Measurements from ENCODE around the gene ENDOG.

Gene ENDOG

DNA sequence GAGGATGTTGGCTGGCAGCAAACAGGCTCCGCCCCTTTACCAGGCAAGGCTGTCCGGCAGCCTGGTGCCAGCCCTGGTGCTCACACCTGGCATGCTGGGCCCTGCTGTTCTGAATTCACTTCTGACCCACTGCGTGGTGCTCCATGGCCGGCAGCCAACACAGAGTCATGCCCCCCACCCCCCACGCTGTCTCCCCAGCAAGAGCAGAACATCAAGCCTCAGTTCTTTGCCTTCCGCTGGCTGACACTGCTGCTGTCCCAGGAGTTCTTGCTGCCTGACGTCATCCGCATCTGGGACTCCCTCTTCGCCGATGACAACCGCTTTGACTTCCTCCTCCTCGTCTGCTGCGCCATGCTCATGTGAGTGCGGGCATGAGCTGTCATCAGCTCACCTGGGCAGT is 12.6 kb upstream of the ENDOG start:
- DNase-seq (ENCODE audit: insufficient read length): no peak
- no peak for FAIRE-seq
- TF ChIP-seq TAF1 (IDR thresholded peaks at IDR 0.05; ENCODE audit: borderline replicate concordance, low read depth, low read length) (no peak), POLR2AphosphoS5 (IDR thresholded peaks at IDR 0.05; ENCODE audit: low read depth, low read length) (no peak), POLR2A (IDR thresholded peaks at IDR 0.05; ENCODE audit: low read depth, low read length) (no peak)

DNA sequence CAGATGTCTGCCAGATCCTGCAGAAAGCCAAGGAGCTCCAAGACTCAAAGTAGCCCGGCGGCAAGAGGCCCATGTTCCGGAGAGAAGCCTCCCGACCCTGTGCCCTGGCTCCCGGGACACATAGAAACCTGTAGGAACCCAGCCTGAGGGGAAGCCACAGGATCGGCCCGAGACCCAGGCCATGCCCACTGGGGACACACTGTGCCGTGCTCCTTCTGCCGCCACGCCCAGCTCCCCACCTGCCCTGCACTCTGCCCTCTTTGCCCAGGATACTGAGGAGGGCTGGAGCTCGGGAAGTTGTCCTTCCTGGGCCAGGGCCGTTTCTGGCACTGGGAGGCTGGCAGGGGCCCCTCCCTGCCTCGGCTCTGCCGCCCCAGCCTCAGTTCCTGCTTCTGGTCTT is 10.5 kb upstream of the ENDOG start:
- FAIRE-seq: no peak
- TF ChIP-seq TAF1 (IDR thresholded peaks at IDR 0.05; ENCODE audit: borderline replicate concordance, low read depth, low read length) (no peak), POLR2AphosphoS5 (IDR thresholded peaks at IDR 0.05; ENCODE audit: low read depth, low read length) (no peak), POLR2A (IDR thresholded peaks at IDR 0.05; ENCODE audit: low read depth, low read length) (no peak)
- DNase-seq (ENCODE audit: insufficient read length): no peak

DNA sequence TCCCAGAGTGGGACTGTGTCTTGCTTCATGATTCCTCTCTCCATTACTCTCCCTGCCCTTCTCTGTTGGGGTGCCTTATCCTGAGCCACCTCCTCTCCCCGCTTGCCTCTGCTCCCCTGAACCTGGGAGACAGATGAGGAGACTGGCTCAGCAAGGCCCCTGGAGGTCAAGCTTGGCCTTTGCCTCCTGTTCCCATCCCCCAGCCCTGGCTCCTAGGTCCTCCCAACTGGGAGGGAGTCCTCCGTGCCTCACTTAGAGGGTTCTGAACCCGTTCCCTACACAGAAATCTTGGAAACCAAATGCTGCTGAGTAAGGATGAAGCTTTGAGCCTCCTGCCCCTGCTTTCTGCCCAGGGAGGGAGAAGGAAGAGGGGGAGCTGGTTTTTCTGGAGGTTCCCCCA is 9.8 kb upstream of the ENDOG start:
- TF ChIP-seq POLR2AphosphoS5 (IDR thresholded peaks at IDR 0.05; ENCODE audit: low read depth, low read length) (no peak), TAF1 (IDR thresholded peaks at IDR 0.05; ENCODE audit: borderline replicate concordance, low read depth, low read length) (no peak), POLR2A (IDR thresholded peaks at IDR 0.05; ENCODE audit: low read depth, low read length) (no peak)
- DNase-seq (ENCODE audit: insufficient read length) (no peak), FAIRE-seq (no peak)

DNA sequence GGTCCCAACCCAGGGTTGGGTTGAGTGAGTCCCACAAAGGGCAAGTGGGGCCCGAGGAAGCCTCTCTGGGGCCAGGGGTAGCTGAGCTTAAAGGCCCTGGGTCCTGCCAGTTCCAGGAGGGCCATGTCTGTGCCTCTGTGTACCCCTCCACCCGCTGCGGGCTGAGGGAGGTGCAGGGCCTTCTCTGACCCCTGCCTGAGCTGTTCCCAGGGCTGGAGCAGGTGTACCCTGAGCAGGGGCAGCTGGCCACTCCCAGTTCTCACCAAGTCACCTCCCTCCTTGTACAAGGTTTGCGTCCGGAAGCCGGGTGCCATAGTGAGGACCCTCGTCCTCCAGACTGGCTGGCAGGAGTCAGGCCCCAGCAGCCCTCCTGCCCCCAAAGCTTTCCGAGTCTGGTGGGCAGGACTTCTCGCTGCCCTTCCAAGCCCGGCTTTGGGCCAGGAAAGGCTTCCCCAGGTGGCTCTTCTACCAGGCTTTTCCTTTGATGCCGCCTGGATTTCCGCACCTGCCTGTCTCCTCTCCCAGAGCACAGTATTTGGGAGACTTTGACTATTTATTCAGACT is 9.2 kb upstream of the ENDOG start:
- FAIRE-seq: no peak
- no peak for DNase-seq (ENCODE audit: insufficient read length)
- TF ChIP-seq TAF1 (IDR thresholded peaks at IDR 0.05; ENCODE audit: borderline replicate concordance, low read depth, low read length): no peak
- no peak for TF ChIP-seq POLR2A (IDR thresholded peaks at IDR 0.05; ENCODE audit: low read depth, low read length)
- TF ChIP-seq POLR2AphosphoS5 (IDR thresholded peaks at IDR 0.05; ENCODE audit: low read depth, low read length): no peak

DNA sequence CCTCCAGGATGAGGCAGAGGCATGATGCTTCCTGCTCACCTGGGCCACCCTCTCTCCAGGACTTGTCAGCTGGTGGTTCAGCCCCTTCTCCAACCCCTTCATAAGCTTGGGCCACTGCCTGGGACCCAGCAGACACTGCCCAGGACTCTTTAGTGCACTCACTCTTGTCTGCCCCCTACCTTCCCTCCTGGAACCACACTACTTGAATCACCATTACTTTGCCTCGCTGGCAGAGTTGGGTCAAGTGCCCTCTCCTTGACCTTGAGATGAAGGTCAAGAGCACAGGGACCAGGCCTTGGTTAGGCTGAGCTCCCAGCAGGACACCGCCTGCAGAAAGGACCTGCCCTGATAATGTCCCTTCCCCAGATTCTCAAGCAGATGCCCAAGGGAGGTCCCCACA is 8.5 kb upstream of the ENDOG start:
- TF ChIP-seq POLR2AphosphoS5 (IDR thresholded peaks at IDR 0.05; ENCODE audit: low read depth, low read length) (no peak), POLR2A (IDR thresholded peaks at IDR 0.05; ENCODE audit: low read depth, low read length) (0 out of 2 replicates have a peak, but pooled peaks have one; percentile 26), TAF1 (IDR thresholded peaks at IDR 0.05; ENCODE audit: borderline replicate concordance, low read depth, low read length) (no peak)
- DNase-seq (ENCODE audit: insufficient read length) (no peak), FAIRE-seq (no peak)

DNA sequence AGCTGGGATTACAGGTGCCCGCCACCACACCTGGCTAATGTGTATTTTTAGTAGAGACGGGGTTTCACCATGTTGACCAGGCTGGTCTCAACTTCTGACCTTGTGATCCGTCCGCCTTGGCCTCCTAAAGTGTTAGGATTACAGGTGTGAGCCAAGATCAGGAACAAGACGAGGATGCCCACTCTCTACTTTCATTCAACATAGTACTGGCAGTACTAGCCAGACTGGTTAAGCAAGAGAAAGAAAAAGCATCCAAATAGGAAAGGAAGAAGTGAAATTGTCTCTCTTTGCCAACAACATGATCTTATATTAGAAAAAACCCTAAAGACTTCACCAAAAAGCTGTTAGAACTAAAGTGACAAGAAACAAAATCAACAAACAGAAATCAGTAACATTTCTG is 7.4 kb upstream of the ENDOG start:
- DNase-seq (ENCODE audit: insufficient read length) (no peak), FAIRE-seq (no peak)
- TF ChIP-seq TAF1 (IDR thresholded peaks at IDR 0.05; ENCODE audit: borderline replicate concordance, low read depth, low read length) (no peak), POLR2A (IDR thresholded peaks at IDR 0.05; ENCODE audit: low read depth, low read length) (no peak), POLR2AphosphoS5 (IDR thresholded peaks at IDR 0.05; ENCODE audit: low read depth, low read length) (no peak)

DNA sequence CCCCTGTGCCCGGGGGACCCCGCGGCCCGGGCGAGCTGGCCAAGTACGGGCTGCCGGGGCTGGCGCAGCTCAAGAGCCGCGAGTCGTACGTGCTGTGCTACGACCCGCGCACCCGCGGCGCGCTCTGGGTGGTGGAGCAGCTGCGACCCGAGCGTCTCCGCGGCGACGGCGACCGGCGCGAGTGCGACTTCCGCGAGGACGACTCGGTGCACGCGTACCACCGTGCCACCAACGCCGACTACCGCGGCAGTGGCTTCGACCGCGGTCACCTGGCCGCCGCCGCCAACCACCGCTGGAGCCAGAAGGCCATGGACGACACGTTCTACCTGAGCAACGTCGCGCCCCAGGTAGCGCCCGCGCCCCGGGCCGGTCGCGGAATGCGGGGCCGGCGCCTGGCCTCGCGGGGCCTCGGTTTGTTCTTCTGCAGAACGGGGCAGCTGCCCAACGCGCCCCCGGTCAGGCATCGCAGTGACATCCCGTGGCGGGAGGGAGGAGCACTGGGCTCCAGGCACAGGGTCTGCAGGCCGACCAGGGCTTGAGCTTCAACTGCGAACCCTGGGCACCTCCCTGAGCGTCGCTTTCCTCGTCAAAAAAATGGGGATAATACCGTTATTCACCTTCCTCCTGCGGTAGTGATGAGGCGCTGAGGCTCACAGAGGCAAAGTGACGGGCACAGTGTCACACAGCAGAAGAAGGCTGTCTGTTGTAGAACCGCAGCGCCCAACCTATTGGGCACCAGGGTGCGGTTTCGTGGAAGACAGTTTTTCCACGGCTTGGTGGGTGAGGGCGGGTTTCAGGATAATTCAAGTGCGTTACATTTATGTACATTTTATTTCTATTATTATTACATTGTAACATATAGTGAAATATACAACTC is 777 bp downstream of the ENDOG start:
- DNase-seq (ENCODE audit: insufficient read length) (peak; percentile 62), FAIRE-seq (peak; percentile 67)
- TF ChIP-seq POLR2AphosphoS5 (IDR thresholded peaks at IDR 0.05; ENCODE audit: low read depth, low read length) (no peak), POLR2A (IDR thresholded peaks at IDR 0.05; ENCODE audit: low read depth, low read length) (peak; percentile 40; the same call in 1 of the 2 replicates)

DNA sequence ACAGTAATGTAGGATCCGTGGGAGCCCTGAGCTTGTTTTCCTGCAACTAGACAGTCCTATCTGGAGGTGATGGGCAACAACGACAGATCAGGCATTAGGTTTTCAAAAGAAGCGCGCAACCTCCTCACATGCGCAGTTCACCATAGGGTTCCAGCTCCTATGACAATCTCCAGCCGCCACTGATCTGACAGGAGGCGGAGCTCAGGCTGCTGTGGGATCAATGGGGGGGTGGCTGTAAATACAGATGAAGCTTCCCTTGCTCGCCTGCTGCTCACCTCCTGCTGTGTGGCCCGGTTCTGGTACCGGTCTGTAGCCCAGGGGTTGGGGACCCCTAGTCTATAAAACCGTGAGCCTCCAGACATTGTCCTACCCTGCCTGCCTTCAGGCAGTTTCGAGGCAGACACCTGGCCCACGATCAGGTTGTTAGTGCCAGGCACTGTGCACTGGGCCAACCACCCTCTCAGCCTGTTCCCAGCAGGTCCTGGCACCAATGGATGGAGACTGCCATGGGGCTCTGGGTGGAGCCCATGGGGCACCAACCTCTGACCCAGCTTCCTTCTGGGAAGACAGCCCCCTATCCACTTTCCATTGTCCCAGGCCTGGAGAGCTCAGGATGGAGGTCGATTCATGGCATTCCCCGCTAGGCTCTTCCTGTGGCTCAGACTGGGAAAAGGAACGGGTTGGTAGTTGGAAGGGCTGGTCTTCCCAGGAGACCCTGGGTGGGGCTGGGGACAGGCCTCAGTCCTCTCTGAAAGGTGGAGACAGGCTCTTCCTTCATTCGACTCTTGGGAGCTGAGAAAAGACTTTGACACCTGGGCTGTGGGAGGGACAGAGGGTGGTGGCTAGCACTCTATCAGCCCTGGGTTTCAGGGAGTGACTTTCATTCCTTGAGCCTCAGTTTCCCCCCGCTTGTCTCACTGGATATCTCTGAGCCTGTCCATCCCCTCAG is 1.7 kb downstream of the ENDOG start:
- no peak for TF ChIP-seq TAF1 (IDR thresholded peaks at IDR 0.05; ENCODE audit: borderline replicate concordance, low read depth, low read length)
- TF ChIP-seq POLR2AphosphoS5 (IDR thresholded peaks at IDR 0.05; ENCODE audit: low read depth, low read length): no peak
- no peak for TF ChIP-seq POLR2A (IDR thresholded peaks at IDR 0.05; ENCODE audit: low read depth, low read length)
- no peak for FAIRE-seq
- no peak for DNase-seq (ENCODE audit: insufficient read length)

GRCh38 chr9:128820665-128821583 is 2.6 kb downstream of the ENDOG start:
- TF ChIP-seq TAF1 (IDR thresholded peaks at IDR 0.05; ENCODE audit: borderline replicate concordance, low read depth, low read length) (no peak), POLR2AphosphoS5 (IDR thresholded peaks at IDR 0.05; ENCODE audit: low read depth, low read length) (peak; percentile 70), POLR2A (IDR thresholded peaks at IDR 0.05; ENCODE audit: low read depth, low read length) (peak; percentile 51; the same call in 1 of the 2 replicates)
- FAIRE-seq (no peak), DNase-seq (ENCODE audit: insufficient read length) (no peak)

DNA sequence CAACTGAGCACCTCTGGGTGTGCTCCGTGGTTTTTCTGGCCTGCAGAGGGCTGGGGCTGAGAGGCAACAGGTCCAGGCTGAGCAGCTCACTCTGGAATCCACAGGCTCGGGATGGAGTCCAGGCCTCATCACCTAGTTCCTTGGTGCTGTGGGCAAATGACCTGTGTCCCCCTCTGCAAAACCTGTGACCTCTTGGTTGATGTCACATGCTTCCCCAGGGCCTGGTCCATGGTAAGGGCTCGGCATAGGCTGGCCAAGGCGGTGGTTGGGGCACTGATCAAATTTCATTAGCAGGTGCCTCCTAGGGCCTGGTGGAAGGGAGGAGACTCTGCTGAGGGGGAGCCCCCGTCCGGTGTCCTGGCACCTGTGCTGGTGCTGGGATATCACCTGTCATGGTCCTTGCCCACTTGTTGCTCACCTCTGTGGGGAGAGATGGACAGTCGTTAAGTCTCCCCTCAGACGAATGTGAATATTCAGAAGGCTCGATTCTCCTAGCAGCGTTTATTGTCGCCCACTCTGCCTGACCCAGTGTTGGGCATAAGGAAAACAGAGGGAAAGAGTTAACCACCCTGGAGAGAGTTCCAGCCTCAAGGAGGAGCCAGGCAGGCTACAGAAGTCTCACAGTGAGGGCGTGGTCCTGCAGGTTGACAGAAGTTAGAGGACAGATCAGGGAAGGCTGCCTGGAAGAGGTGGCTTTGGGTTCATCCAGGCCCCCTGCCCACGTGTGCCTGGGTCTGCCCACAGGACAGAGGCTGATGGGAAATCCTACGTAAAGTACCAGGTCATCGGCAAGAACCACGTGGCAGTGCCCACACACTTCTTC is 3.5 kb downstream of the ENDOG start:
- DNase-seq (ENCODE audit: insufficient read length) (no peak), FAIRE-seq (no peak)
- TF ChIP-seq POLR2AphosphoS5 (IDR thresholded peaks at IDR 0.05; ENCODE audit: low read depth, low read length) (no peak; the same call in 1 of the 2 replicates), TAF1 (IDR thresholded peaks at IDR 0.05; ENCODE audit: borderline replicate concordance, low read depth, low read length) (no peak), POLR2A (IDR thresholded peaks at IDR 0.05; ENCODE audit: low read depth, low read length) (no peak)

Measured in GM12892 (cell line).